ENCODE results near the gene TMEM267.

The TMEM267 gene

GRCh38 chr5:43514025-43514424 is 30.4 kb upstream of the TMEM267 start:
- TF ChIP-seq CTCF (IDR thresholded peaks at IDR 0.05), result no peak

- TF ChIP-seq CTCF (IDR thresholded peaks at IDR 0.05), result no peak
These were observed 14.9 kb upstream of the TMEM267 start for GRCh38 chr5:43498581-43498980.

DNA sequence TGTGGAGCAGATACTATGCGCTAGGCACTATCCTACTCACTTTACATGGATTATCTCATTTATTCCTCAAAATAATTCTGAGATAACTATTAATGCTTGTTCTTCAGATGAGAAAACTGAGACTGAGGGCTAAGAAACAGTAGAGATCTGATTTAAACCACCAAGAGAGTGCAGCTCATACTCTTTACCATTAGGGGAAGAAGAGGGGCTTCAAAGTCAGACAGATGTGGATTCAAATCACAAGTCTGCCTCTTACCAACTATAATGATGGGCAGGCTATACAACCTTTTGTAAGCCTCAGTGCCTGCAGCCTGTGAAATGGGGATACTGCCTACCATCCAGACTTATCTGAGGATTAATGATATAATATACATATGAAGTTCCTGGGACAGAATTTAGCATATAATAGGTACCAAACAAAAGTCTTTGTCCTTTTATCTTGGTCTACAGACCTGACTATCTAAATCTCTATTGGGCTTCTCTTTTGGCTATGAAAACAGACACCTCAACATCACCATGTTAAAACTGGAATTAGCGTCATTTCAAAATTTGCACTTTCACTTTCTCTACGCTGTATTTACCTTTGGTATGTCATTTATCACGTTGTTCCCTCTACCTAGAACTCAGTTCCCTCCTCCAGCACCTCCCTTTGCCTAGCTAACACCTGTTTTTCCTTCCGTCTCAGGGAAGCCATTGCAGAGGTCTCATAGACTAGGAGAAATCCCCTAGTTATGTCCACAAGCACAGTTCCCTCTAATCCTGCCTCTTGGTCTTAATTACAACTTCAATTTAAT is 13.8 kb upstream of the TMEM267 start:
- no peak for TF ChIP-seq CTCF (IDR thresholded peaks at IDR 0.05)

DNA sequence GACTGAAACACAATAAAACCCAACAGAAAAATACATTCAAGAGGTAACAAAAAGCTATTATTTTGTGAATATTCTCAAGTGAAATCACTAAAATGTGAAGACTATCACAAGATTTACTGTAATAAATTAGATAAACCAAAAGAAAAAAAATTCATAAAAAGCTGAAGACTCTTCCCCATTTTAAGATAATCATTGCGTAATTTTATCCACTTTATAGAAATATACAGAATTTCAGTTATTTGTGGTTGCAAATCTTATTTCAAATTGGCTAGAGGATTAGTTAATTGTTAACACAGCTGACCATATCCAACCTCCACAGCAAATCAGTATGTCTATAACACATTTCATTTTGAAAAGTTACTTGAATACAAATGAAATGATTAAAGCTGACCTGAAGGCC is 7.7 kb upstream of the TMEM267 start:
- TF ChIP-seq CTCF (IDR thresholded peaks at IDR 0.05), result no peak

- no peak for TF ChIP-seq CTCF (IDR thresholded peaks at IDR 0.05)
These were observed 2.7 kb upstream of the TMEM267 start for GRCh38 chr5:43486353-43486752.

- TF ChIP-seq CTCF (IDR thresholded peaks at IDR 0.05), result no peak
These were observed 1.7 kb upstream of the TMEM267 start for GRCh38 chr5:43485406-43485805.

GRCh38 chr5:43484106-43484849 is 613 bp upstream of the TMEM267 start:
- TF ChIP-seq CTCF (IDR thresholded peaks at IDR 0.05), result peak; percentile 78

Data from LNCAP (cell line).